Fibroblast of villous mesenchyme (primary cell): ENCODE data around the gene SMC2. TPM values are rescaled to one million over a fixed set of nuclear protein-coding genes. Genes with fewer than 3 reads are reported as not detected.

Source experiments
- DNase-seq: peaks from one replicate; pipeline ENCODE4 v3.0.0-alpha.2; 2010; ENCODE audit warnings: low read depth
- H3K4me3 ChIP-seq: 2 replicates; pipeline ENCODE4 v1.5.1; 2011; ENCODE audit warnings: low read depth, mild to moderate bottlenecking, low read length
- total RNA-seq: library from RNA; depleted of rRNA; stranded (reverse); fragments of >200 nt; gene quantifications from 2 replicates; pipeline ENCODE4 v1.2.3, GENCODE V29; 2012
- TF ChIP-seq, protein P1 (sequence below): IDR thresholded peaks from 2 replicates; pipeline ENCODE4 v1.5.1; 2012; ENCODE audit warnings: low read depth, mild to moderate bottlenecking, low read length; ENCODE audit not compliant: insufficient read depth

Gene SMC2
- total RNA-seq: 11.6 and 19.0 TPM in 2 replicates

GRCh38 chr9:104093647-104094533 is at the start of gene SMC2:
TSS of gene SMC2 (plus strand) at chr9:104094309. CDS start at chr9:104095385, 1,076 bp downstream.
- DNase-seq: peak; percentile 91
- TF ChIP-seq, protein P1, sequence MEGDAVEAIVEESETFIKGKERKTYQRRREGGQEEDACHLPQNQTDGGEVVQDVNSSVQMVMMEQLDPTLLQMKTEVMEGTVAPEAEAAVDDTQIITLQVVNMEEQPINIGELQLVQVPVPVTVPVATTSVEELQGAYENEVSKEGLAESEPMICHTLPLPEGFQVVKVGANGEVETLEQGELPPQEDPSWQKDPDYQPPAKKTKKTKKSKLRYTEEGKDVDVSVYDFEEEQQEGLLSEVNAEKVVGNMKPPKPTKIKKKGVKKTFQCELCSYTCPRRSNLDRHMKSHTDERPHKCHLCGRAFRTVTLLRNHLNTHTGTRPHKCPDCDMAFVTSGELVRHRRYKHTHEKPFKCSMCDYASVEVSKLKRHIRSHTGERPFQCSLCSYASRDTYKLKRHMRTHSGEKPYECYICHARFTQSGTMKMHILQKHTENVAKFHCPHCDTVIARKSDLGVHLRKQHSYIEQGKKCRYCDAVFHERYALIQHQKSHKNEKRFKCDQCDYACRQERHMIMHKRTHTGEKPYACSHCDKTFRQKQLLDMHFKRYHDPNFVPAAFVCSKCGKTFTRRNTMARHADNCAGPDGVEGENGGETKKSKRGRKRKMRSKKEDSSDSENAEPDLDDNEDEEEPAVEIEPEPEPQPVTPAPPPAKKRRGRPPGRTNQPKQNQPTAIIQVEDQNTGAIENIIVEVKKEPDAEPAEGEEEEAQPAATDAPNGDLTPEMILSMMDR: no peak
- peak within 1 kb of the TSS; percentile 87 for H3K4me3 ChIP-seq

DNA sequence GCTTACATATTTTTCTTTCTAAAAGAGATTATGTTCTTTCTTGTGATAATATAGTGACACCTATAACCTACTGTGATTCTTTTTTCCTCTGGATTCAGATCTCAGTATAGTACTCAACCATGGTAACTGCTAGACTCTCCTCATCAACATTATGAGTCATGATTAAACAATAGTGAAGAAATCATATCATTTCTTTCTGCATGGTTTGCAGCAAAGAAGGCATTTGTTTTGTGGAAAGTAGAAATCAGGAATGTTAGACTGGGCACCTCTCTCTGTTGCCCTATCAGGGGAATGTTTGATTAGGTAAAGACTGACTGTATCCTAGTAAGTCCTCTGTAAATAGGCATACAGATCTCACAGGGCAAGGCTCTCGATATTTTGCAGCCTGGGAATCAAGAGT is 25.6 kb upstream of the SMC2 start:
- TF ChIP-seq, protein P1: no peak
- H3K4me3 ChIP-seq: no peak overlapping the region
- peak; percentile 6 for DNase-seq

DNA sequence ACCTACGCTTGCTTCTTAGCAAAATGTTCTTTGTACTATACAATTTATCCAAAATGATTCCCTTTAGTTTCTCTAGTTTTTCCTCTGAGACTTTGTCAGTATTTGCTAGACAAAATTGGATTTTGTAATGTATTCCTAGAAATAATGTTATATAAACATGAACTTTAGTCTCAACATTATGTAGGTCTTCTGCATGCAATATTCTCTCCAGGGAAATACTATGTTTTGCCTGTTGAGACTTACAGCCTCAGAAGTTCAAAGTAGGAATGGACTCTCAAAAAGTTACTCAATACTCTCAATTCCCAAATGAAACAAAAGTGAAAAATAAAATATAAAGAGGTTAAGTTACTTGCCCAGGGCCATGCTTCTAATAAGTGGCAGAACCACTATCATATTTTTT is 24.8 kb upstream of the SMC2 start:
- no peak overlapping the region for H3K4me3 ChIP-seq
- TF ChIP-seq, protein P1: no peak
- DNase-seq: peak; percentile 19

DNA sequence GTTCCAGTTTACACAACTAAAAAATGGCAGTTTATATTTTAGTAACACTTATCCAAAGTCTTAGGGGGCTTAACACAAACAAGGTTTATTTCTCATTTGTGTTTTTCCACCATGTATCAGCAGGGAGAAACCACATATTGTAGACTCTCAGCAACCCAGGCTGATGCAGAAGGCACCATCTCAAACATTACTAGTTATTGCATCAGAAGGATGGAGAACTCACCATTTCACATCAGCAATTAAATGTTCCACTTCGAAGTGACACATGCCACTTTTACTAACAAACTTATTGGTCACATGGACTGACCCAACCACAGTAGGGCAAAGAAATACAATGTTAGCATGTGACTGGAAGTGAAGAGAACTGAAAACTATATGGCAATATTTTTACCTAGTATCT is 22.5 kb upstream of the SMC2 start:
- no peak overlapping the region for H3K4me3 ChIP-seq
- TF ChIP-seq, protein P1: no peak
- DNase-seq: no peak

DNA sequence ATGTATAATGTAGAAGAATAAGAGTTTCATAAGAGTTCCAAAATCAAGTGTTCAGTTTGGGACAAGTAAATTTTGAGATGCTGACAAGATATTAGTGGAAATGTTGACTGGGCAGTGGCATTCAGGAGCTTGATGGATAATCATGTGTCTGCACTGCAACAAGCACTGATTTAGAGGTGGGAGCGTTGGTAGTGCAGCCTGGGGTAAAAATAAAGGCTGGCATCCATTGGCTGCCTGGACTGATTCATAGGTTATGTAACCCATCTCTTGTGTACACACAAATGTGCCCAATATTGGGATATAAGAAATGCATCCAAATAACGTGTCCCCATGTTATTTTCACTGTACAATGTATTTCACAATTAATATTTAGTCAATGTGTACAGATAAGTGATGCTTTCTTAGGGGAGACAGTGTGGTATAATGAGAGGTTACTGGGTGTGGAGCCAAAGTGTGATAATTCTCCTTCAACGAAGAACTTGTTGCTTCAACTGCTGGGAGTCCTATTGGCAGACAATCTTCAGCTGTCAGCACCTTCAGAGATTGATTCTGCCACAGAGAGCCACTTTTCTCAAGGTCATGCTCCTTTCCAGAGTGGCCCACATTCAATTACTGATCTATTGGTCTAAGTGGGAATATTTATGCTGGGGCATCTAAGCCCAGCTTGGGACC is 20.9 kb upstream of the SMC2 start:
- TF ChIP-seq, protein P1: no peak
- H3K4me3 ChIP-seq: no peak overlapping the region
- DNase-seq: no peak

DNA sequence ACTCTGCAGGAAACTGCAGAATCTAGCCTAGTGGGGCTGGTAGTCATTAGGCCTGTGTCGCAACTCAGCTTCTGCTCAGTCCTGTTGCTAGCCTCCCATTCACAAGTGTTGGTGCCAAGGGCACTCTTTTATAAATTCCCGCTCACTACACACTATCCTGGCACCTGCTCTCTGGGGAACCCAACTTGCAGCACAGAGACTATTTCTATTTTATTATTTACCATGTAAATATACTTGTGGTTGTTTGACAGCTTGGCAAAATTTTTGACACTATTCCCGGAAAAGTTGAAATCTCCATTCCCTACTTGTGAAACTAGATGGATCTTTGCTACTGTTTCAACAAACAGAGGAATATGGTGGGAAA is 20.4 kb upstream of the SMC2 start:
- no peak for DNase-seq
- TF ChIP-seq, protein P1: no peak

More for the DNA sequence above, 20.4 kb upstream of the SMC2 start:
- H3K4me3 ChIP-seq: no peak overlapping the region
